NT2/D1 (cell line): ENCODE results near the gene RUSC1.

Source experiments
- DNase-seq: peaks from one replicate; pipeline ENCODE4 v3.0.0-alpha.2; 2011; ENCODE audit warnings: low read depth, low spot score
- H3K27me3 ChIP-seq: 2 replicates; pipeline ENCODE4 v1.6.0; 2011; ENCODE audit warnings: mild to moderate bottlenecking; ENCODE audit not compliant: insufficient read length, insufficient read depth
- H3K36me3 ChIP-seq: 2 replicates; pipeline ENCODE4 v1.6.1; 2011; ENCODE audit warnings: mild to moderate bottlenecking, low read length, mixed read lengths; ENCODE audit not compliant: insufficient read depth, insufficient read length
- H3K4me1 ChIP-seq: 2 replicates; pipeline ENCODE4 v1.5.1; 2011; ENCODE audit not compliant: insufficient read depth, insufficient read length
- H3K4me3 ChIP-seq: 2 replicates; pipeline ENCODE4 v1.5.1; 2011; ENCODE audit warnings: low read depth; ENCODE audit not compliant: insufficient read length
- H3K9ac ChIP-seq: 2 replicates; pipeline ENCODE4 v1.6.0; 2011; ENCODE audit warnings: low read depth; ENCODE audit not compliant: insufficient read length
- H3K9me3 ChIP-seq: 2 replicates; pipeline ENCODE4 v1.5.1; 2011; ENCODE audit warnings: mild to moderate bottlenecking, low read length; ENCODE audit not compliant: insufficient read depth
- SUZ12 ChIP-seq: IDR thresholded peaks from 2 replicates; pipeline ENCODE4 v1.6.1; 2011; ENCODE audit not compliant: insufficient read length, insufficient read depth; ENCODE audit errors: extremely low read depth
- YY1 ChIP-seq: IDR thresholded peaks from 2 replicates; pipeline ENCODE4 v1.6.1; 2011; ENCODE audit not compliant: insufficient read length, insufficient read depth
- ZNF274 ChIP-seq: IDR thresholded peaks from 2 replicates; pipeline ENCODE4 v1.6.1; 2011; ENCODE audit warnings: mild to moderate bottlenecking, low read depth, low read length

RUSC1 gene

GRCh38 chr1:155321639-155322503, 1.2 kb downstream of the RUSC1 start:
- Histone ChIP-seq H3K4me3 (peak overlapping the region; percentile 58), H3K36me3 (peaks cover 68% of the 10 kb centered on the region), H3K4me1 (peaks cover 41% of the 10 kb centered on the region), H3K9me3 (no peaks in the 10 kb centered on the region), H3K27me3 (no peaks in the 10 kb centered on the region), H3K9ac (peak overlapping the region; percentile 83)
- TF ChIP-seq YY1, result no peak
- TF ChIP-seq ZNF274, result no peak
- no peak for TF ChIP-seq SUZ12
- DNase-seq, result no peak

- no peak for DNase-seq
- peak overlapping the region; percentile 58 for H3K4me3 ChIP-seq
- H3K9ac ChIP-seq, result peak overlapping the region; percentile 83
- H3K4me1 ChIP-seq, result peaks cover 41% of the 10 kb centered on the region
- no peak for TF ChIP-seq SUZ12
- no peak for TF ChIP-seq ZNF274
- TF ChIP-seq YY1, result no peak
- peaks cover 67% of the 10 kb centered on the region for H3K36me3 ChIP-seq
- H3K27me3 ChIP-seq, result no peaks in the 10 kb centered on the region
- H3K9me3 ChIP-seq, result no peaks in the 10 kb centered on the region
Measured at GRCh38 chr1:155322571-155322952, 1.9 kb downstream of the RUSC1 start.

- Histone ChIP-seq H3K9ac (peak overlapping the region; percentile 86), H3K9me3 (no peaks in the 10 kb centered on the region), H3K4me1 (peaks cover 41% of the 10 kb centered on the region), H3K36me3 (peaks cover 67% of the 10 kb centered on the region), H3K27me3 (no peaks in the 10 kb centered on the region), H3K4me3 (peak overlapping the region; percentile 99)
- DNase-seq, result peak; percentile 92
- TF ChIP-seq ZNF274 (no peak), SUZ12 (no peak), YY1 (no peak)
Measured at GRCh38 chr1:155322953-155323728, 2.4 kb downstream of the RUSC1 start.

- H3K9ac ChIP-seq, result peak overlapping the region; percentile 100
- H3K9me3 ChIP-seq, result no peaks in the 10 kb centered on the region
- TF ChIP-seq ZNF274, result no peak
- TF ChIP-seq SUZ12, result no peak
- no peak for TF ChIP-seq YY1
- DNase-seq, result peak; percentile 89
- peak overlapping the region; percentile 99 for H3K4me3 ChIP-seq
- H3K36me3 ChIP-seq, result peaks cover 67% of the 10 kb centered on the region
- H3K27me3 ChIP-seq, result no peaks in the 10 kb centered on the region
- peaks cover 39% of the 10 kb centered on the region for H3K4me1 ChIP-seq
Measured at GRCh38 chr1:155323729-155324036, 3.0 kb downstream of the RUSC1 start.

GRCh38 chr1:155324037-155324716, 3.5 kb downstream of the RUSC1 start:
- peak overlapping the region; percentile 99 for H3K4me3 ChIP-seq
- no peaks in the 10 kb centered on the region for H3K9me3 ChIP-seq
- peak overlapping the region; percentile 100 for H3K9ac ChIP-seq
- DNase-seq, result peak; percentile 97
- peaks cover 62% of the 10 kb centered on the region for H3K36me3 ChIP-seq
- H3K27me3 ChIP-seq, result no peaks in the 10 kb centered on the region
- TF ChIP-seq ZNF274 (no peak), SUZ12 (no peak), YY1 (no peak)
- peaks cover 38% of the 10 kb centered on the region for H3K4me1 ChIP-seq

- H3K9me3 ChIP-seq, result no peaks in the 10 kb centered on the region
- peak overlapping the region; percentile 99 for H3K4me3 ChIP-seq
- peak; percentile 67 for DNase-seq
- no peaks in the 10 kb centered on the region for H3K27me3 ChIP-seq
- H3K9ac ChIP-seq, result peak overlapping the region; percentile 100
- peaks cover 59% of the 10 kb centered on the region for H3K36me3 ChIP-seq
- peaks cover 38% of the 10 kb centered on the region for H3K4me1 ChIP-seq
- TF ChIP-seq YY1, result no peak
- TF ChIP-seq SUZ12, result no peak
- no peak for TF ChIP-seq ZNF274
Measured at GRCh38 chr1:155324717-155325602, 4.3 kb downstream of the RUSC1 start.
